Lung microvascular endothelial cell (primary cell): ENCODE measurements around the gene ASIP. TPM values are rescaled to one million over a fixed set of nuclear protein-coding genes. Genes with fewer than 3 reads are reported as not detected.
"Not testable (repeated sequence)": the region's sequence is repeated elsewhere in the genome, so short reads cannot be mapped to it uniquely, and the experiment has no call there.

ENCODE experiments used
- DNase-seq, 2 donors: peaks; one replicate each; pipeline versions ENCODE4 v3.0.0 to v3.0.0-alpha.2; 2010; ENCODE audit warnings: low read depth in 2 of 2
- total RNA-seq: library from RNA; depleted of rRNA; stranded (reverse); fragments of >200 nt; gene quantifications from 2 replicates; pipeline ENCODE4 v1.2.1, GENCODE V29; 2014

The ASIP gene
- total RNA-seq, 1 donor from 2014 or later, result not detected

DNA sequence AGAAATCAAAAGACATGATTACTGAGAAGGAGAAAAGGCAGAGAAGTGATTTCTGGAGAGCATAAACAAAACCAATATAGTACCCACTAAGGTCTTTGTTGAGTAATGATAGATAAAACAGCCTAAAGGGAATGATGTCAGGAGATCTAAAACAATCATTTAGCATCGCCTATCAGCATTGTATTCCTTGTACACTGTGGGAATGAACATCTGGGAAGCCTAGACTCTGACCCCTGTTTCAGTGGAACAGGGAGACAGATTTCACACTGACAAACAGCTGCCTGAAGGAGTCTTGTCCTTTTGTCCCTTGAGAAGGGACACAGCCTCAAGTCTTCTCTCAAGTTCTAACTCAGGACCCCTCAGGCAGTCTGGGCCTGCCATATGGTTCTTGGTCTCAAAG is 1.7 kb downstream of the ASIP start:
- no peak for DNase-seq

DNA sequence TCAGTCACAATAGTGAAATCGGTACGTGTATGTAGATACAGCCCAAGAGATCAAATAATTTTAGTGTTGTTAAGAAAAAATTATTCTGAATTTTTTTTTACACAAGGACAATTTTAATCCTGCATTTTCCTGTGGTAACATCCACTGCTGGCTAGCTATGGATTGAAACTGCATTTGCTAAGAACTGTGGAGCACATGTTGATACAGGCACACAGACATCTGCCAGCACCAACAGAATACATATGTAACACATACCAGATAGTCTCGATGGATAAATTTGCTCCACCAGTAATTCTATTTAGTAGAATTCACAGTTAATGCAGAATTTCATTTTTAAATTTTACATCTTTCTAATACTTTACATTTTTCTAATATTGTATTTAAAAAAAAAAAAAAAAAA is 2.2 kb downstream of the ASIP start:
- no peak for DNase-seq

DNA sequence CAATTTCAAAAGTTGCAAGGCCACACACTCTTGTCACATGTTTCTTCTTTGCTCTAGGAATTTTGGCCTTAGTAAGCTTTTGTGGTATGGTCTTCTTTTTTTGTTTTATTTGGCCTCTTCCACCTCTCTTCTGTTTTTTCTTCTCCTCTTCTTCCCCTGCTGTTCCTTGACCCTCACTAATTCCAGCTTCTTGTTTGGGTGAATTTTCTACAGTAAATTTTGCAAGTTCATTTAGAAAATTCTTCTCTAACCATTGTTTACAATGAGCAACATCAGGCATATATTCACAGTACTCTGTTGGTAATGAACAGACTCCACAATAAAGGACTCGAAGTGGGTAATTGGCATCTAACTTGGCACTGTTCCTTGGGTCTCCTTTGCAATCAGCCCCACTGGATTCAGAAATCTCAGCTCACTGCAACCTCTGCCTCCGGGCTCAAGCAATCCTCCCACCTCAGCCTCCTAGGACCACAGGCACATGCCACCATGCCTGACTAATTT is 5.0 kb downstream of the ASIP start:
- no peak for DNase-seq

DNA sequence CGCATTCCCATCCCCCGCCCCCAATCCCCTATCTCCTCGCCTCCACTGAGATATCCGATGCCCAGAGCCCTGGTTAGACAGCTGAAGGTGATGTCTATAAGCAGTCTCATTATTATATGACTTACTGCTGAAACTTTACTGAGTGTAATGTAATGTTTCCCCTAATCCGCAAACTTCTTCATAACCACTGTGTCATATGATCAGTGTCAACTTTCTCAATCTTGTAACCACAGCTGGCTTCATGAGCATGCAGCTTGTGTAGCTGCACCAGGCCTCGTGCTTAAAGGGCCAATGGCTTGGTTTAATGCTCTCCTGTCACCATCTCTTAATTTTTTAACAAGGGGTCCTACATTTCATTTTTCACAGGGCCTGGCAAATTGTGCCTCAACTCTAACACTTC is 8.1 kb downstream of the ASIP start:
- no peak for DNase-seq

DNA sequence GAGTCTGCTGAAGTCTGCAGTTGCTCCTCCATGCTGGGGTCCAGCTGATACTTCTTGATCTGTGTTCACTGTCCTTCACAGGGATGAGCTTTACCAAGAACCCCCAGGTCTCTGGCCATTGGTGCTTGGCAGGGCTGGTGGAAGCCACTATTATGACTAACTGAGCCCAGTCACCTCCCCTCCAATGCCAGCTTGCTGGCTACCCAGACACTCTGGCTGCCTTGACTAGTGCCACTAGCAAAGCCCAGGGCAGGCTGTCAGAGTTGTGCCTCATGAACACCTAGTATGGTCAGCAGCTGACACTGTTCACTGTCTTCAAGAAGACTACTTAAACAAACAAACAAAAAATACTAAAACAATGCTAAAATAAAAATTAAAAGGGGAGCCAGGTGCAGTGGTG is 8.8 kb downstream of the ASIP start:
- DNase-seq, result no peak

DNA sequence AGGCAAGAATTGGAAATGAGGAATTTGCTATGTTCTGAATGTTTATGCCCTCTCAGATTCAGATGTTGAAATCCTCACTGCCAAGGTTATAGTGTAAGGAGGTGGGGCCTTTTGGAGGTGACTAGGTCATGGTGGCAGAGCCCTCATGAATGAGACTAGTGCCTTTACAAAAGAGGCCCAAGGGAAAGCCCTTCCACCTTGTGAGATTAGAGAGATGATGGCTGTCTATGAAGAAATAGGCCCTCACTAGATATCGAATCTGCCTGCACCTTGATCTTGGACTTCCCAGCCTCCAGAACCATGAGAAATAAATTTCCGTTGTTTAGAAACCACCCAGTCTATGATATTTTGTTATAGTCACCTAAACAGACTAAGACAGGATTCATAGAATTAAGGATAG is 10.4 kb downstream of the ASIP start:
- no peak for DNase-seq

DNA sequence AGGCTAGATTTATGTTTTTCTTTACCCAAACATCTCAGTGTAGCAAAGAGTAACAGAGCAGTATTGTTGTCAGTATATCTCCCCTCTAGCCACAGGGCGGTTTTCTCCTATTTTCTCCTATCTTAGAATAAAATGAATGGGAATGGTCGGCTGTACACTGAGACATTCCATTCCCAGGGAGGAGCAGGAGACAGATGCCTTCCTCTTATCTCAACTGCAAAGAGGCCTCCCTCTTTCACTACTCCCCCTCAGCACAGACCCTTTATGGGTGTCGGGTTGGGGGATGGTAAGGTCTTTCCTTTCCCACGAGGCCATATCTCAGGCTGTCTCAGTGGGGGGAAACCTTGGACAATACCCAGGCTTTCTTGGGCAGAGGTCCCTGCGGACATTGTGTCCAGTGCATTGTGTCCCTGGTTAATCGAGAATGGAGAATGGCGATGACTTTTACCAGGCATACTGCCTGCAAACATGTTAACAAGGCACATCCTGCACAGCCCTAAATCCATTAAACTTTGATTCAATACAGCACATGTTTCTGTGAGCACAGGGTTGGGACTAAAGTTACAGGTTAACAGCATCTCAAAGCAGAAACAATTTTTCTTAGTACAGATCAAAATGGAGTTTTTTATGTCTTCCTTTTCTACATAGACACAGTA is 11.3 kb downstream of the ASIP start:
- not testable (repeated sequence) for DNase-seq

DNA sequence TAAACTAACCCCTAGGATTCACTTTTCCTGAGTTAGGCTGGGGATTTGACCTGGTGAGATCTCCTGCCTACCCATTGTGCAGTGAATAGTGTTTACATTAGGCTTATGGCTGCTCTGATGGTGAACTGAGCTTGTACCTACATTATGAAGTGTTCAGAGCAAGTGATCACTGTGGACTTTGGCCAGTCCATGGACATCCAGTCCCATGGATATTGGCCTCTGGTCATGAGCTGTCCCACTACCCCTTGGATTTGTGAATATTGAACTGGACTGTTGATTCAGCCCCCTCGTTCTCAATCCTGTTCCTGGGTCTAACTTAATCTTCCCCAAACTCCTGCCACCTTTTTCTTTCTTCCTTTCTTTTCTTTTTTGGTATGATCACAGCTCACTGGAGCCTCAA is 13.8 kb downstream of the ASIP start:
- no peak for DNase-seq

DNA sequence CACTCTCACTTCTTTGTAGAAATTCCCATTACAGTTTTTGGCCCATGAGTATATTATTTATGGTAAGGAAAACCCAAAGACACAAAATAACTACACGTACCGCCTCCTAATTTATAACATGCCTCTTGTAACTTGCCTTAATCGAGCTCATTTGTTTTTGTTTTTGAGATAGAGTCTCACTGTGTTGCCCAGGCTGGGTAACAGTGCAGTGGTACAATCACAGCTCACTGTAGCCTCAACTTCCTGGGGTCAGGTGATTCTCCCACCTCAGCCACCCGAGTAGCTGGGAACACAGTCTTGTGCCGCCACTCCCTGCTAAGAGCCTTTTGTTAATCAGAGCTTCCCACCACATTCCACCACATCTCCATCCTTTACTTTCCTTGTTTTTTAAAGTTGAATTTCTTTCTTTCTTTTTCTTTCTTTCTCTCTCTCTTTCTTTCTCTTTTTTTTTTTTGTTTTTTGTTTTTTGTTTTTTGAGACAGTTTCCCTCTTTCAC is 15.5 kb downstream of the ASIP start:
- DNase-seq, result no peak

DNA sequence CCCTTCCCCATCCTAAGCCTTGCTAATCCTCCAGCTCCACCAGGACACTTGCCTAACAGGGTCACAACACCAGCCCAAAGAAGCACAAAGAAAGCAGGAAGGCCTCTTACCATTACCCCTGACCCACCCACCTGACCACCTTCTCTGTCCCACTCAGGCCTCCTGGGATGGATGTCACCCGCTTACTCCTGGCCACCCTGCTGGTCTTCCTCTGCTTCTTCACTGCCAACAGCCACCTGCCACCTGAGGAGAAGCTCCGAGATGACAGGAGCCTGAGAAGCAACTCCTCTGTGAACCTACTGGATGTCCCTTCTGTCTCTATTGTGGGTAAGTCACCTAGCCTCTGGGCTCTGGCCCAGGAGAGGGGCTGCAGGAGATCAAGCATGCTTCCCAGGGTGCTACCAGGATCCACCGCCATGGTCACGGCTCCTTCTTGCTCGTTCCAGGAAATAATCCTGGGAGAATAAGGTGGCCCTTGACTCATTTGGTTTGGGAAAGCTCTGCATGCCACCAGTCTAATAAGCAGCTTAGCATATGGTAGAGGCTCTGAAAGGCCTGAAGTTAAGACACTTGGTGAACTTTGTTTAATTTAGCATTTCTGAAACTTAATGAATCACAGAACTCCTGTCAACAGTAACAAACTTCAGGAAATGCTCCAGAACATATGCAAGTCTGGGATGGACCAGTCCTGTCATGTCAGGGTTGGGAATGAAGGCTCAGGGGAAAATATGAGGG is 19.2 kb downstream of the ASIP start:
- no peak for DNase-seq

DNA sequence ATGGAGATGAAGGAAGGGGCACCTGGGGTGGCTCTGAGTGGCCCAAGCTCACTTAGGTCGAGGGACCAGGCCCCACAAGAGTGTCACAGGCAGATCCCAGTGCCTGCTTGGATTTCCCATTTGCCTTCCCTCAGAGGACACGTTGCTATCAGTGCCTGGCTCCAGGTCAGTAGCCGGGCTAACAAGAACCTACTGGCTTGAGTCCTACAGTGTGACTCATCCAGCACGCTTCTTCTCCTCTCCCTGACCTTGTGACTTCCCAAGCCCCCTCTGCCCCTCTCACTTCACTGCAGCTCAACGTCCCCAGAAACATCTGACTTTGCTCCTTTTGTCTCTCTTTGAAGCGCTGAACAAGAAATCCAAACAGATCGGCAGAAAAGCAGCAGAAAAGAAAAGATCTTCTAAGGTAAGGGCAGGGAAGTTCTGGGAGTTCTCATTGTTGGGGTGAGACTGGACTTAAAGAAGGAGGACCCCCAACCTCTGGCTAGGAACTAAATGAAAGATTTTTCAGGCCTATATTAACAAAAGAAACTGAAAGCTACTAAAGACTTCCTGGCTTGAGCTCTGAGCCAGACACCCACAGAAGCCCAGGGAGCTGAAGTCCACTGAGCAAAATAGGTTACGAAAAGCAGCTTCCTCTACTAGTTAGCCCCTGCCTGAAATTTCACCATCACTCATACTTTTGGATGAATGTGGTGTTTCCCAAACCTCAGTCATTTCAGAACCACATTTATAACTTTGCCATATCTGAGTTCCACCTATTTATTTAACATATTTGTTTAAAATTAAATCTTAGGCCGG is 21.5 kb downstream of the ASIP start:
- DNase-seq, result peak in 1 of 2 donors; percentile 42

DNA sequence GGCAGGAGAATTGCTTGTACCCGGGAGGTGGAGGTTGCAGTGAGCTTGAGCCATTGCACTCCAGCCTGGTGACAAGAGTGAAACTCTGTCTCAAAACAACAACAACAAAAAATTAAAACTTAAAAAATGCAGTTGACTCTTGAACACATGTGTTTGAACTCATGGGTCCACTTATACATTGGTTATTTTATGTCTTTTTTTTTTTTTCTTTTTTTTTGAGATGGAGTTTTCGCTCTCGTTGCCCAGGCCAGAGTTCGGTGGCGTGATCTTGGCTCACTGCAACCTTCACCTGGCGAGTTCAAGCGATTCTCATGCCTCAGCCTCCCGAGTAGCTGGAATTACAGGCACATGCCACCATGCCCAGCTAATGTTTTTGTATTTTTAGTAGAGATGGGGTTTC is 22.2 kb downstream of the ASIP start:
- not testable (repeated sequence) for DNase-seq

DNA sequence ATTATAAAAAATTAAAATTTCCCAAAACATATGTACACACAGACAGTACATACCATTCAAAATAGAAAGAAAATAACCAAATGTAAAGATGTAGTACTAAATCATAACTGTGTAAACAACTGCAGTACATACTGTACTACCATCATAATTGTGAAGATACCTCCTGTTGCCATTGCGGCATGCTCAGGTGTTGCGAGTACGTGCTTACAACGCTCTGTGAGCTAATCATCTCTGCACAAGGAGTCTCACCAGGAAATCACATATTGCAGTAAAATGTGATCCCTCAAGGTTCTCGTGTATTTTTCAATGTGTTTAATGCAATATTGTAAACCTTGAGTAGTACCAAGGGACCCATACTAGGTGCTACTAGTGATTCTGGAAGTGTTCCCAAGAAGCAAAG is 22.9 kb downstream of the ASIP start:
- DNase-seq, result no peak

DNA sequence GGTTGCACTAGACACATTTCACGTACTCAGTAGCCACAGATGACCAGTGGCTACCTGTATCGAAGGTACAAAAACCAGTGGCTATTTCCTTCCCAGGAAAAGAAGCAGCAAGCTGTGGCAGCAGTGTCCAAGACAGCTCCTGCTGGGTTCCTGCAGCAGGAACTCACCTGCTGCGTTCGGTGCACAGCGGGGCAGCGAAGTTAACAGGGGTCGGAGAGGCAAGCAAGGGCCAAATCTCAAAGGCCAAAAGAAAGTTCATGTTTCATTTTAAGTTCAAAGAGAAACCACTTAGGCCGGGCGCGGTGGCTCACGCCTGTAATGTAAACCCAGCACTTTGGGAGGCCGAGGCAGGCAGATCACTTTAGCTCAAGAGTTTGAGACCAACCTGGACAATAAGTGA is 26.9 kb downstream of the ASIP start:
- no peak for DNase-seq

DNA sequence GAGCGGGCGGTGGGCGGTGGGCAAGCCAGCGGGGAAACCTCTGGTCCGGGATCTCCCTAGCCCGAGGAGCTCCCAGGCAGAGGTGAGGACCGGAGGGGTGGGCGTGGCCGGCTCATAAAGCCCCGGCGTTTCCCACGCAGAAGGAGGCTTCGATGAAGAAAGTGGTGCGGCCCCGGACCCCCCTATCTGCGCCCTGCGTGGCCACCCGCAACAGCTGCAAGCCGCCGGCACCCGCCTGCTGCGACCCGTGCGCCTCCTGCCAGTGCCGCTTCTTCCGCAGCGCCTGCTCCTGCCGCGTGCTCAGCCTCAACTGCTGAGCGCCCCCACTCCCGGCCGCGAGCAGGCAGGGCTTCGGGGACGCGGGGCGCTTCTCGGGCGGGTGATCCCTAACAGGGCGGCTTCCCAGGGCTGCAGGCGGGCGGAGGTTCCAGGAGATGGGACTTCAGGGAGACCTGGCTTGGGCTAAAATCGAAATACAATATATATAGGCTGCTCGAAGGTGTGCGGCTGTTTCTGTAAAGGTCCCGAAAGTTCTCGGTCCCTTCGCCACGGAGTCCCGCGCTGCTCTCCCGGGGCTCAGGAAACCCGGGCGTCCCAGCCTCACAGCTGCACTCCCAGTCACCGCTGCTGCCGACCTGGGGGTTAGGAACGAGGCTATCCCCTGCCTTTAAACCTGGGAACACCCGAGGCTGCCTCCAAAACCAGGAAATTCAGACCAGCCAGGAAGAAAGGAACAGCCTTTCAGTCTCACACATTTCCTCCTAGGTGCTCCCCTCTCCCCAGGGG is 27.8 kb downstream of the ASIP start:
- peak; percentile 38 to 45 for DNase-seq

DNA sequence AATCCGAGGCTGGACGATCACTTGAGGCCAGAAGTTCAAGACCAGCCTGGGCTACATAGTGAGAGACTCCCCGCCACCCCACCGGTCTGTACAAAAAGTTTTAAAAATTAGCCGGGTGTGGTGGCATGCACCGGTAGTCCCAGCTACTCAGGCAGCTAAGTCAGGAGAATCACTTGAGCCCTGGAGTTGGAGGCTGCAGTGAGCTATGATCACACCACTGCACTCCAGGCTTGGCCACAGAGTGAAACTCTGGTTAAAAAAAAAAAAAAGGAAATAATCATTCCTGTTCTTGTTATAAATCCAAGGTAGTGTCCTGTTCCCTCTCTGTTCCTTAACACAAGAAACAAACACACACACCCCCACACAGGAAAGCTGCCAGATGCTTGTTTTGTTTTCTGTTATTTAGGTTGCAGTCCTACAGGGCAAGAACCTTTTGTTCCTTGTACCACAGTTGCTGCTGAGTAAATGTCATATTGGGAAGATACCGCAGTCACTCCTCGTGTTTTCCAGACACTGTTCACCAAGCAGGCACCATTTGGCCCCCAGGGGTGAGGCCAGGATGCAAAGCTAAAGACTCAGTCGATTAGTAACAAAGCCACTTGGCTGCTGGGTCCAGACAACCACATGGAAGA is 28.9 kb downstream of the ASIP start:
- DNase-seq, result no peak

DNA sequence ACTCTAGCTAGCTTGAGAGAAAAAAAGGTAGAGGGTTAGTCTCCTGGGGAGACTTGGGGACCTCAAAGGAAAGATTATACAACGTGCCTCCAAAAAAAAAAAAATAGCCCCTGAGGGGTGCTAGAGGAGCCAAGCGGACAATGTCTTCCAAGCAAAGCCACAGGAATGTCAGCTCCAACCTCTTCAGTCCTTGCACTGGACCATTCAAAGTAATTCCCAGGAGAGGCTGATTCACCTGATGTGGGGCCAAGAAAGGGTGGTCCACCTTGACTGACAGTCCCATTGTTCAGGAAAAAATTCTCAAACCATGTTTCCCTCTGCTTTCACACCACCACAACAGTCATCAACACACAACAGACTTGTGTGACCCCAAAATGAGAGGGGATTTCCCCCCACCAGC is 30.7 kb downstream of the ASIP start:
- no peak for DNase-seq

DNA sequence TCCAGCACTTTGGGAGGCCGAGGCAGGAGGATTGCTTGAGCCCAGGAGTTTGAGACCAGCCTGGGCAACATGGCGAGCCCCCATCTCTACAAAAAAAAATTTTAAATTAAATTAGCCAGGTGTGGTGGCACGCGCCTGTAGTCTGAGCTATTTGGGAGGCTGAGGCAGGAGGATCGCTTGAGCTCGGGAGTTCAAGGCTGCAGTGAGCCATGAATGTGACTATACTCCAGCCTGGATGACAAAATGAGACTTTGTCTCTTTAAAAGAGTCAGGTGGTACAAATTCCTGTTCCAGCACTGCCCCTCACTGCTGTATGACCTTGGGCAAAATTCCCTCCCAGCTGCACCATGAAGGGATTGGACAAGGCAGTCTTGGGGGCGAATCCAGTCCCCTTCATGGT is 33.5 kb downstream of the ASIP start:
- no peak for DNase-seq

DNA sequence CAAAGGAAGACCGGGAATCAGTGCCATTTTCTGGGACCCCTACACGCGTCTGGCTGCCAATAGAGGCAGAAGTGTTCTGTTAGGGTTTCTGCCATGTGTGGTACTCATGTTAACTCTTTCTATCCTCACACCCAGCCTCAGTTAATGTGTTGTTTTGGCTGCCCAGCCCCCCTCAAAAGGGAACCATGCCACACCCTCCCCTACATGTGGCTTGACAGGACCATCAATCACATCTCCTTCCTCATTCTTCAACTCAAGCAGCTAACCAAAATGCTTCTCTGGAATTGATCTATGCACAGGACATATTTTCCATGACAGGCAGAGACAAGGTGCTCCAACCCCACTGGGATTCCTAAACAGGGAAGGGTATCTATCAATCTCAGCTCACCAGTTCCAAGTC is 40.0 kb downstream of the ASIP start:
- no peak for DNase-seq

DNA sequence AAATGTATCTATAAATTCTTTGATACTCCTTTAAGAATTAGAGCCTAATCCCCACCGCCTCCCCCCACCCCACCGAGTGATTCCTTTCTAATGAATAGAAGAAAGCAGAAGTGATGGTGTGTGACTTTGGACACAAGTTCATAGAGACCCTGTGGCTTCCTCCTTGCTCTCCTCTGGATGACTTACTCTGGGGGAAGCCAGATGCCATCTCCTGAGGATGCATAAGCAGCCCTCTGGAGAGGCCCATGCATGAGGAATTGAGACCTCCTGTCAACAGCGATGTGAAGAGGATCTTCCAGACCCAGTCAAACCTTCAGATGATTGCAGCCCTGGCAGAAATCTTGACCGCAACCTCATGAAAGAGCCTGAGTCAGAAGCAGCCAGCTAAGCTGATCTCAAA is 40.8 kb downstream of the ASIP start:
- DNase-seq, result no peak

DNA sequence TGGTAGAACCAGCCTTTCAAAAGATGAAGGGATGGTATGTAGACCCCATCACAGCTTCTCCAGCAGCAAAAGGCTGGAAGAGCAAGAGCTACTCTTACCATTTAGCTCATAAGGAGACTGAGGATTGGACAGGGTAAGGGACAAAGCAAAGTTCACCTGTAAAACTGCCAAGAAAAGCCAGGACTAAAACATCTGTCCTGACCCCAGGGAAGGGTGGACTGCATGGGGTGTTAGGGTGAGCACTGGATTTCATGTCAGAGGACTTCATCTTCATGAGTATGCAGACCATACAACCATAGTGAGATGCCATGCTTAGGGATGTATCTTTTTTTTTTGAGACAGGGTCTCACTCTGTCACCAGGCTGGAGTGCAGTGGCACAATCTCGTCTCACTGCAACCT is 42.6 kb downstream of the ASIP start:
- DNase-seq, result no peak
